ENCODE measurements around the gene DNAJC1. TPM values are rescaled to one million over a fixed set of nuclear protein-coding genes. Genes with fewer than 3 reads are reported as not detected.

Gene DNAJC1
- total RNA-seq, 1 donor from 2014 or later, result 40.0 TPM

DNA sequence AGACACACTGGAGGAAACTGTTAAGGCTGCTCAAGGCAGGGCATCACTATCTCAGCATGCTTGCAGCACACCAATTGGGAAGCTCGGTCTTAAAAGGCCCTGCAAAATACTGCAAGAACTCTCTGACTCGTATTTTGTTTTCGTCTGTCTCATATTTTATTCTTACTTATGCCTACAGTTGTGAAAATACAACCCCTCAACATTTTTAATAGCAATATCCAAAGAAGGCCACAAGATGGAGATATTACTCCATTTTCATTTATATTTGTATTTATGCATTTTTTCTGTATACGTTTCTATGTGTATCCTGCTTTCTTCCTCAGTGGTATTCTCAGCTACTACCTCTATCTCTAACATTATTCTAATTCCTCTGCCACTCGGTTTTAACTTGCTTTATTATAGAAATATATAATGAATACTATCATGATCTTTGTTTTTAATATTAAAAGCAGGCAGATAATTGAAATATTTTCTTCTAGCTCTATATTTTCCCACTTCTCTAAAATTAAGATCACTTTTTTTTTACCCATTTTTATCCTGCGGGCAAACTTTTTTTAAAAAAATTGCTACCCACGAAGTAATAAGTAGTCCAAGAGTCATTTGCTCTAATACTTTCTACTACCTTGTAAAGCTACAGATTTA, 10.0 kb downstream of the DNAJC1 start:
- H3K4me1 ChIP-seq, result no peaks in the 10 kb centered on the region
- H3K27me3 ChIP-seq, result no peaks in the 10 kb centered on the region
- TF ChIP-seq, protein P1, sequence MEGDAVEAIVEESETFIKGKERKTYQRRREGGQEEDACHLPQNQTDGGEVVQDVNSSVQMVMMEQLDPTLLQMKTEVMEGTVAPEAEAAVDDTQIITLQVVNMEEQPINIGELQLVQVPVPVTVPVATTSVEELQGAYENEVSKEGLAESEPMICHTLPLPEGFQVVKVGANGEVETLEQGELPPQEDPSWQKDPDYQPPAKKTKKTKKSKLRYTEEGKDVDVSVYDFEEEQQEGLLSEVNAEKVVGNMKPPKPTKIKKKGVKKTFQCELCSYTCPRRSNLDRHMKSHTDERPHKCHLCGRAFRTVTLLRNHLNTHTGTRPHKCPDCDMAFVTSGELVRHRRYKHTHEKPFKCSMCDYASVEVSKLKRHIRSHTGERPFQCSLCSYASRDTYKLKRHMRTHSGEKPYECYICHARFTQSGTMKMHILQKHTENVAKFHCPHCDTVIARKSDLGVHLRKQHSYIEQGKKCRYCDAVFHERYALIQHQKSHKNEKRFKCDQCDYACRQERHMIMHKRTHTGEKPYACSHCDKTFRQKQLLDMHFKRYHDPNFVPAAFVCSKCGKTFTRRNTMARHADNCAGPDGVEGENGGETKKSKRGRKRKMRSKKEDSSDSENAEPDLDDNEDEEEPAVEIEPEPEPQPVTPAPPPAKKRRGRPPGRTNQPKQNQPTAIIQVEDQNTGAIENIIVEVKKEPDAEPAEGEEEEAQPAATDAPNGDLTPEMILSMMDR (IDR thresholded peaks at IDR 0.05), result peak in 2 of 3 experiments; percentile 47
- no peak for TF ChIP-seq POLR2A (IDR thresholded peaks at IDR 0.05)
- intact Hi-C loops (cut with DNase I), result no loop called here
- no peak for DNase-seq (ENCODE audit: extremely low spot score in 2 of 2)
- H3K36me3 ChIP-seq, result no peaks in the 10 kb centered on the region
- H3K27ac ChIP-seq, result no peak overlapping the region
- H3K4me3 ChIP-seq, result no peak overlapping the region
- H3K9me3 ChIP-seq, result no peaks in the 10 kb centered on the region

DNA sequence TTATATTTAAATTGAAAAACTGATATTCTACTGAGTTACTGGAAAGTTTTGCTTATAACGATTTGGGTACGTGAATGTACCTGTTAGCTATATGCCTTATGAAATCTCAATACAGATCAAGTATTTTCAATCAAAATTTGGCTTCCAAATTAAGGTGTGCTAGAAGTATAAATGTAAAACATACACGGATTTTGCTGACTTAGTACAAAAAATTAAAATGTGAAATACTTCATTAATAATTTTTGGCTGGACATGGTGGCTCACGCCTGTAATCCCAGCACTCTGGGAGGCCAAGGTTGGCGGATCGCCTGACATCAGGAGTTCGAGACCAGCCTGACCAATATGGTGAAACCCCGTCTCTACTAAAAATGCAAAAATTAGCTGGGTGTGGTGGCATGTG, 11.7 kb downstream of the DNAJC1 start:
- Histone ChIP-seq H3K27me3 (no peaks in the 10 kb centered on the region), H3K4me3 (no peak overlapping the region), H3K9me3 (no peaks in the 10 kb centered on the region), H3K4me1 (no peaks in the 10 kb centered on the region), H3K36me3 (no peaks in the 10 kb centered on the region), H3K27ac (no peak overlapping the region)
- intact Hi-C loops (cut with DNase I), result no loop called here
- TF ChIP-seq, protein P1 (IDR thresholded peaks at IDR 0.05), result no peak
- no peak for TF ChIP-seq POLR2A (IDR thresholded peaks at IDR 0.05)
- no peak for TF ChIP-seq POLR2AphosphoS5 (IDR thresholded peaks at IDR 0.05; ENCODE audit: insufficient read depth in 1 of 2, low read depth in 1 of 2)
- DNase-seq (ENCODE audit: extremely low spot score in 2 of 2), result no peak

DNA sequence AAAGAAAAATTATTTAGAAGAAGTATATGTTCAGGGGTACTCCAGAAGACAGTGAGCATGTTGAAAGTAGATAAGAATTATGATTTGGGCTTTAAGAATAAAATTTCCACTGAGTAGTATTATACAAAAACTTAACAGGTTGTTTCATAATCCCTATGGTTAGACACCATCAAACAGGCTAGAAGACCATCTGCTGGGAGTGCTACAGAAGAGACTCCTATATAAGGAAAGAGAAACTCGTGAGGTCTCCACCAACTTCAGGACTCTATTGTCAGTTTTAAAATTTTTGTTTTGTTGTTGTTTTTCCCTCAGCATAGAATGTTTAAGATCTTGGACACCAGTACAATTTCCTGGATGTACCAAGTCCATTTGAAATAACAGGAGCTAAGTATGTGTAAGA, 13.1 kb downstream of the DNAJC1 start:
- TF ChIP-seq POLR2AphosphoS5 (IDR thresholded peaks at IDR 0.05; ENCODE audit: insufficient read depth in 1 of 2, low read depth in 1 of 2), result no peak
- TF ChIP-seq, protein P1 (IDR thresholded peaks at IDR 0.05), result no peak
- TF ChIP-seq POLR2A (IDR thresholded peaks at IDR 0.05), result no peak
- Histone ChIP-seq H3K4me1 (no peaks in the 10 kb centered on the region), H3K27me3 (no peaks in the 10 kb centered on the region), H3K27ac (no peak overlapping the region), H3K9me3 (no peaks in the 10 kb centered on the region), H3K36me3 (no peaks in the 10 kb centered on the region), H3K4me3 (no peak overlapping the region)
- intact Hi-C loops (cut with DNase I), result no loop called here
- DNase-seq (ENCODE audit: extremely low spot score in 2 of 2), result no peak

DNA sequence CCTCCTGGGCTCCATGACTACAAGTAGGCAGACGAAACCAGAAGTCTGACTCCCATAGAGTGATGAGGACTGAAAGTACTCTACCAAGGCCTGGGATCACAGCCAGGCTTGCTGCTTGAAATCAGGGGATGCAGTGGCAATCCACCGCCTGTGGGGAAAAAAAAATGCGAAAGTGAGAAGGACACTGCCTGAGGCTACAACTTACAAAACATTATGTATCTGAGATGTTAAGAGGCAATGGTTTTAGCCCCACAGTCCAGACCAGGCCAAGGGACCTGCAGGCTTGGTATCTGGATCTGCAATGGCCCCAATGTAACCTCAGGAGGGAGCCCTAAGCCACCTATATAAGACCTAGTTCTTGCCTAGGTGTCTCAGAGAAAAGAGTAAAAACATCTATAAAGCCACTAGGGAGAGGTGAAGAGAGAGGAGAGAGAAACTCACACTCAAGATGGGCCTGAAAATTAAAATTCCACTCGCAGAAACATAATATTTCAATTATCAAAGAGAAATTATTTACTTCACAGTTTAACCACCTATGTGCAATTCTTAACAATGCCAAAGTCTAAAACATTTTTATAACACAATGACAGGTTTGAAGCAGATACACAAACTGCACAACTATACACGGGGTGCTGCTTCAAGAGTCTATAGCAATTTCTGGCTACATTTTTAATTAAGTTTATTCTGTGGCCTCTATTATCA, 13.9 kb downstream of the DNAJC1 start:
- no peak overlapping the region for H3K4me3 ChIP-seq
- DNase-seq (ENCODE audit: extremely low spot score in 2 of 2), result no peak
- H3K36me3 ChIP-seq, result no peaks in the 10 kb centered on the region
- intact Hi-C loops (cut with DNase I), result no loop called here
- no peaks in the 10 kb centered on the region for H3K27me3 ChIP-seq
- no peak overlapping the region for H3K27ac ChIP-seq
- TF ChIP-seq, protein P1 (IDR thresholded peaks at IDR 0.05), result peak in 1 of 3 experiments; percentile 19
- TF ChIP-seq POLR2A (IDR thresholded peaks at IDR 0.05), result no peak
- no peak for TF ChIP-seq POLR2AphosphoS5 (IDR thresholded peaks at IDR 0.05; ENCODE audit: insufficient read depth in 1 of 2, low read depth in 1 of 2)
- no peaks in the 10 kb centered on the region for H3K9me3 ChIP-seq
- H3K4me1 ChIP-seq, result no peaks in the 10 kb centered on the region

DNA sequence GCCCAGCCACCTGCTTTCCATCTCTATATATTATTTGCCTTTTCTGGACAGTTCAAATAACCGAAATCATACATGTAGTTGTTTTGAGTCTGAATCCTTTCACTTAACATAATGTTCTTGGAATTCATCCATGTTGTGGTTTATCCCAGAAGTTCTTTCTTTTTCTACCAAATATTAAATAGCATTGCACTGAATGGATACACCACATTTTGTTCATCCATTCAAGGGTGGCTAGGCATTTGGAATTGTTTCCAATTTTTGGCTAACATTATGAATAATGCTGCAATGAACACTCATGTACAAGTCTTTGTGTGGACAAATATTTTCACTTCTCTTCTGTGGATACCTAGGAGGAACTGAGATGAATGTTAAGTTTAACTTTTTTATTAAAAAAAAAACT, 18.0 kb downstream of the DNAJC1 start:
- H3K36me3 ChIP-seq, result no peaks in the 10 kb centered on the region
- no peaks in the 10 kb centered on the region for H3K27me3 ChIP-seq
- no peak overlapping the region for H3K4me3 ChIP-seq
- no peak for DNase-seq (ENCODE audit: extremely low spot score in 2 of 2)
- H3K27ac ChIP-seq, result no peak overlapping the region
- H3K4me1 ChIP-seq, result no peaks in the 10 kb centered on the region
- TF ChIP-seq, protein P1 (IDR thresholded peaks at IDR 0.05), result no peak
- no peaks in the 10 kb centered on the region for H3K9me3 ChIP-seq
- intact Hi-C loops (cut with DNase I), result no loop called here

All from vagina (tissue), 2 donors.